Mammary epithelial cell (primary cell): Measurements from ENCODE around the gene NRBF2.

Source experiments
- CTCF ChIP-seq, 2 donors: IDR thresholded peaks in 1 of 2; conservative IDR thresholded peaks in 1 of 2; 2 replicates each; pipeline ENCODE4 v1.5.1; 2011 to 2012; ENCODE audit warnings: inconsistent platforms in 2 of 2, low read length in 2 of 2, mild to moderate bottlenecking in 2 of 2, control low read depth in 1 of 2, low read depth in 1 of 2; ENCODE audit not compliant: insufficient read depth in 1 of 2; ENCODE audit errors: extremely low read depth in 1 of 2
- EZH2 ChIP-seq: IDR thresholded peaks from 2 replicates; pipeline ENCODE4 v1.6.1; 2012; ENCODE audit warnings: low read length, inconsistent platforms, borderline replicate concordance

GRCh38 chr10:63103971-63104409 lies 29.1 kb upstream of the NRBF2 start:
- no peak for TF ChIP-seq CTCF (conservative IDR thresholded peaks at IDR 0.05 in 1 of 2, IDR thresholded peaks at IDR 0.05 in 1 of 2; ENCODE audit: extremely low read depth in 1 of 2, insufficient read depth in 1 of 2, low read depth in 1 of 2, low read length in 2 of 2)
- no peak for TF ChIP-seq EZH2
